Iris pigment epithelial cell (primary cell): ENCODE results near the gene XYLT2.

Experiments used
- DNase-seq: peaks from one replicate; pipeline ENCODE4 v3.0.0-alpha.2; 2011; ENCODE audit warnings: low read depth

XYLT2 gene

DNA sequence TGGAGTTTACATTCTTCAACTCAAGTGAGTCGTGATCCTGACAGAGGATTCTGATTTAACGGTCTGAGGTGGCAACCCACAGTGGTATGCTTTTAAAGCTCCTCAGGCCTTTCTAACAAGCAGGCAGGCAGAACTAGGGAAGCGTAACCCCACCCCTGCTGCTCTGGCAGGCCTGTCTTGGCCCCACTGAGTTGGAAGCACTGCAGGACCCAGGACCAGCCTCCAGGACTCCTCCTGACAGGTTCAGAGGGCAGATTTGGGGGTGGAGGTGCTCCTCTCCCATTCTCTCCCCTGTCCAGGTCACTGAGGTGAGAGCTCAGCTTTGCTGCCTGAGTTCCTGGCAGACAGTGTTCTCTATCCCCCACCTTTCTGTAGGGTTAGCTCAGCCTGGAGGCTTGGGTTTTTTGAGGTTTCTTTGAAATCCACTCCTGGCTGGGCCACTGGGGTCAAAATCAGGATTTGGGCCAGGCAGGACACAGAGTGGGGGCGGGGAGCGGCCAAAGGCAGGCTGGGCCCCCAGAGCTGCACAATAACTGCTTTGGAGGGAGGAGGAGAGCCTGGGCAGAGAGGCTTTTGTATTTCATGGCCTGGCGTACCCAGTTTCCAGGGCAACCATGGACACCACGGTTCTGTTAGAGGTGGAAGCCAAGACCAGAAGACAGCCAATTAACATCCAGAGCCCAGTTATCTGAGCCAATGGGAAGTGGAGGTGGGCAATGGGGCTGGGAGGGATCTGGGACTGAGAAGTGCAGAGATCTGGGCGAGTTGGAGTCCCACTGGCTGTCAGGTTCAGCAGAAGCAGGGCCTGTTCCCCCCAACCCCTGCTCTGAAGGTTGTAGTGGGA, 17.5 kb downstream of the XYLT2 start:
- peak; percentile 74 for DNase-seq

DNA sequence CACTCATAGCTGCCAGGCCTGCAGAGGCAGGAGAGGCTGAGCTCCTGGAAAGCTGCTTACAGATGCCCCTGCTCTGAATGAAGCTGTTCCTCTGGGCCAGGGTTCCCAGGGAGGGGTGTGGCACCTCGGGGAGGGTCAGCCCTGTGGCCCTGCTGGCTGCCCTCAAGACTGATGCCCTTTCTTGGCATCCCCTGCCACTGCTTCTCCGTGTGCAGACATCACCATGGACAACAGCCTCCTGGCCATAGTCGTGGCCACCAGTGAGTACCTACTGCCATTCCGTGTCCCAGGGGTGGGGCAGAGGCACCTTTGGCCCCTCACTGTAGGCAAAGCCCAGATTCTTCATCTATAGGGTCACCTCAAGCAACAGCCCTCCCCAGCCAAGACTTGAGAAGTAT, 18.1 kb downstream of the XYLT2 start:
- no peak for DNase-seq

DNA sequence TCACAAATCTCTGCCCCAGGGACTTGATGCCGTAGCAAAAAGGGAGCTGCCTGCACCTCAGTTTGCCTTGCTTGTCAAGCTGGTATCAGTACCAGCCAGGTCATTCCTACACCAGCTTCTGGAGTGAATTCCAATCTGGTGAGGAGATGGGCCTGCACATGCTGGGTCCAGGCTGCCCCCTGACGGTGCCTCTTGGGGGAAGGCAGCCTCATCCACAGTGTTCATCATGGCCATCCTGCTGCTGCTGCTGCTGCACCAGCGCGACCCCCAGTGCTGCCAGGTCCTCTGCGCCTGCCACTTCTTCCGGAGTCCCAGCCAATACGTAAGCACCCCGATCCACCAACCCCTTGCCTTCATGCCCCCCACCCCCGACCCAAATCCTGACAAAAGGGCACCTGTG, 18.8 kb downstream of the XYLT2 start:
- peak; percentile 31 for DNase-seq

DNA sequence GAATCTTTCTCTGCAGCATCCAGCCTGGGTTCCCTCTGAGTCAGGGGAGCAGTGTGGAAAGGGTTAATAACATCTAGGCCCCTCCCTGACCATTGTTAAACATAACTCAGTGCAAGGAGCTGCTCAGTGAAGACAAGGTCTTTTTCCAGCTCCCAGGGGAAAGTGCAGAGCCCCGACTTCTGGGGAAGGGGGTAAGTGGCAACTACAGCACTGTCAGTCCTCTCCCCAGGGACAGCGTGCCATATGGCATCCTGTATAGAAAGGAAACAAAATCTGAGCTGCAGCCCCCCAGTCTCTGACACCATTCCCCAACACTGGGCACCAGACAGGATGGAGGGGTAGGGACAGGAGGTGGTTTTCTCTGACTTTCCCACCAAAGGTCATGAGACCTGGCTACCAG, 19.2 kb downstream of the XYLT2 start:
- DNase-seq = no peak

DNA sequence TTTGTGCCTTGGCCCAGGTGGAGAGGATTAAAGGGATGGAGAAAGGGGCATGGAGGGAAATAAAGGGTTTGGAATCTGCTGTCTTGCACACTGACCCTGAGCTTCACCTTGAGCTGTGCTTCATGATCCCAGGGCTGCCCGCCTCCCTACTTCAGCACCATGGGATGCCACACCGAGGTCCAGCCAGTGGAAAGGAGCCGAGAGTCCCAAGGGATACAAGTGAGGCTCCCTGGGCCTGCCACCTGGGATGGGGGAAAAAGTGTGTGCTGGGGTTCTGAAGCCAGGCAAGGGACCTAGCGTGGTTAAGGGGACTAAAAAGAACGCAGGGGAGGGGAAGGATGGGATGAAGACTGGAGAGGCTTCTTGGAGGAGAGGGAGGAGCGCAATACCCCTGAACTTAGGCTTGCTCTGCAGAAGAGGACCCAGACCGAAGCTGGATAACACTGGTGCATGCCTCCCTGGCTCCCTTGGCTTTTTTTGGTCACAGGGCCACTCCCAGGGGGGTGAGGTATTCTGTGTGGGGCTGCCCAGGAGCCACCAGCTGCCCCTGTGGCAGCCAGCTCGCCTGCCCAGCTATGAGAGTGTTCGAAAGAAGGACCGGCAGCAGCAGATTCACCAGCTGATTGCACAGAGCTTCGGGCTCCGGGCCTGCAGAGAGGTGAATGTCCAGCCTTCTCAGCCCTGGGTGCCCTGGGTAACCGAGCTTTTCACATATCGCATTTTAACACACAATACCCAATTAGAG, 19.9 kb downstream of the XYLT2 start:
- DNase-seq = no peak

DNA sequence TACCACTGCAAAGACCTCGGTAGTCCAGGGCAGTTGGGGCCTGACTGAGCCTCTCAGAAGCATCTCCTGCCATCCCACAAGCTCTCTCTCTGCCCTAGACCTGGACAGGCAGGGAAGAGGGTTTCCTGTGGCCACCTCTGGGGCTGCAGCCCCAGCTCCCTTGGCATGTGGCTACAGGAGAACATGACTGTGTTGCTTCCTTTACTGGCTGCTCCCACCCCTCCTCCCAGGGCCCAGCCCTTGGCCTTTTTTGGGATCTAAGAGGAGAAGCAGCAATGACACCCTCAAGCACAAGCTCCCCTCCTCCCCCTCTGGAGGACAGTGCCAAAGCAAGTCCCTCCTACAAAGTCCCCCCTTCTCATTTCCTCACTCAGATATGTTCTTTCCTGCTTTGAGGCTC, 21.5 kb downstream of the XYLT2 start:
- no peak for DNase-seq

DNA sequence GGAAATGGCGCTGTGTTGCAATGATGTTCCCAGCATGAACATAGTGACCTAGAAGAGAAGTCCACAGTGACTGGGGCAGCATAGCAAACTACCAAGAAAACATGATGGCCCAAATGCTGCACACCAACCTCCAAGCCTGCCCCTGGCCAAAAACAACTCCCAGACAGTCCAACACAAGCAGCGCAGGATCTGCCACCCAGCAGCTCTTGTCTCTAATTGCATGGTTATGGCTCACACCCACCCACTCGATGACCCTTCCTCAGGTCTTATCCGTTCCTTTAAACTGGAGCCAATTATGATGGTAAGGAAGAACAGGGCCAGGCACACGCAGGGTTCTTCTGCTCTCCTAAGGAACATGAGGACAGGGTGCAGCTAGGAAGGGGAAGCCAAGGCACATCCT, 24.1 kb downstream of the XYLT2 start:
- no peak for DNase-seq

DNA sequence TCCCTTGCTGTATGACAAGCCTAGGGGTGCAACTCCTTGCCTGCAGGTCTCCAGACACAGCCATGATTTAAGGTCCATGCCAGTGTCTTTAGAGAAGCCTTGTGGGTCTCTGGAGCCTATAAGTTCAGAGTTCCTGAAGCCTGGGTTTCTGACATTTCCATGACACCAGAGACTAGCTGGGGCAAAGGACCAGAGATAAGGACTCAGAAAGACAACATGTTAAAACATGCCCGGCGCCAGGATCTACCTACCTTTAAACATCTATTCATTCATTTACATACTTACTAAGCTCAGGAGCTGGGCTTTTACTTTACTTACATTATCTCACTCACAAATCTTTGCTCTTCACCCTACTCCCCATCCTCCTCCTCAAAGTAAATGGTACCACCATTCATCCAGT, 25.6 kb downstream of the XYLT2 start:
- no peak for DNase-seq

DNA sequence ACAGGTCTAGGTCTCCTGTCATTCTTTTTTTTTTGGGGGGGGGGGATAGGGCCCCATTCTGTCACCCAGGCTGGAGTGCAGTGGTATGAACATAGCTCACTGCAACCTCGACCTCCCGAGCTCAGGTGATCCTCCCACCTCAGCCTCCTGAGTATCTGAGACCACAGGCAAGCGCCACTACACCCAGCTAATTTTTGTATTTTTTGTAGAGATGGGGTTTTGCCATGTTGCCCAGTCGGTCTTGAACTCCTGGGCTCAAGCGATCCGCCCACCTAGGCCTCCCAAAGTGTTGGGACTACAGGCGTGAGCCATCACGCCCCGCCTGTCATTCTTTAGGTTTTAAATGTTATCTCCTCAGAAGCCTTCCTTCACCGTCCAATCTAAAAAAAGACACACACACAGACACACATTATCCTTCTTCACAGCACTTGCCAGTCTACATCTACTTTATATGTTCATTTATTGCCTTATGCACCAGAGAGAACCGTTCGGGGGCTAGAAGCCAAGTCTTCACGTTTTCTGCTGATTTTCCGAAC, 26.4 kb downstream of the XYLT2 start:
- DNase-seq = no peak

DNA sequence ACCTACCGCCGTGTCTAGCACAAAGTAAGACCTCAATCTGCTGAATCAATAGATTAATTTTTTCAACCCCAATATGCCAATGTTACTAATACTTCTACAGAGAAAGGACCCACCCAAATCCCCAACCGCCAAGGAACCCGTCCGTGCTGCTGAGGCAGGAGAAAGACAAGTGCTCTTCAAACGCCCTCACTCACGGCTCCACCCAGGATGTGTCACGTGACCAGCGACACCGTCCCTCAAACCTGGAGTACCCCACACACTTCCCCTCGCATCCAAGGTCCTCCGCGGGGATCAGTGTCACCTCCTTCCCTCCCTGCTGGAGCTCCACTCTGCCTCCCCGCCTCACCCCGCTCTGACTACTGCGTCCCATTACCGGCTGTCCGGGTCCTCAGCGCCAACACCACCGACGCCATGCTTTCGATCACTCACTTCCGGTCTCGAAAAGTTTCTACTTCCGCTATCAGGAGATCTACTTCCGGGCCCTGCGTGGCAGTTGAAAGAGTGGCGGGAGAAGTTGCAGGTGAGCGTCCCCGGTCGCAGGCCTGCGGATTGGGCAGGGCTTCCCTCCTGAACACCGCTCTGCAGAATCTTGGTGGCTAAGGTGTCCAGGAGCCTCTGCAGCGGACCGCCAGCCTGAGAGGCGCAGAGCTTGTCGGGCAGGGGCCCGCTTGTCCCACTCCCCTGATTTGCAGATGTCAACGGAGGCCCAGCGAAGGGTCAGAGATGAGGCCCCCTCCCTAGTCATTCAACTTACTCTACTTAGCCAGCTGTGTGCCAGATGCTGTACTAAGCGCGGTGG, 27.0 kb downstream of the XYLT2 start, which contains the start of the genes EME1 and MRPL27:
EME1 (plus strand) TSS at position 472 of the 799 bp plus-strand sequence. CDS start 1,980 bp downstream, outside the sequence.
MRPL27 (minus strand) TSS at position 427 of the 799 bp plus-strand sequence; CDS start at position 413, 14 bp downstream.
- peak; percentile 80 for DNase-seq

DNA sequence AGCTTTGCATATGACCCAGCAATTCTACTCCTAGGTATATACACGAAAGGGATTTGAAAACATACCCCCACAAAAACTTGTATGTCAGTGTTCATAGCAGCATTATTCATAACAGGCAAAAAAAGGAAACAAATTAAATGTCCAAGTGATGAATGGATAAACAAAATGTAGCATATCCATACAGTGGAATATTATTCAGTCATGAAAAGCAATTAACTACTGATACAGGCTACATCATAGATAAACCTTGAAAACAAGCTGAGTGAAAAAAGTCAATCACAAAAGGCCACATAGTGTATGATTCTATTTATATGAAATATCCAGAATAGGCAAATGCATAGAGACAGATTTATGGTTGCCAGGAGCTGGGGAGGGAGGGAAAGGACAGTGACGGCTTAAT, 27.8 kb downstream of the XYLT2 start:
- DNase-seq = no peak

DNA sequence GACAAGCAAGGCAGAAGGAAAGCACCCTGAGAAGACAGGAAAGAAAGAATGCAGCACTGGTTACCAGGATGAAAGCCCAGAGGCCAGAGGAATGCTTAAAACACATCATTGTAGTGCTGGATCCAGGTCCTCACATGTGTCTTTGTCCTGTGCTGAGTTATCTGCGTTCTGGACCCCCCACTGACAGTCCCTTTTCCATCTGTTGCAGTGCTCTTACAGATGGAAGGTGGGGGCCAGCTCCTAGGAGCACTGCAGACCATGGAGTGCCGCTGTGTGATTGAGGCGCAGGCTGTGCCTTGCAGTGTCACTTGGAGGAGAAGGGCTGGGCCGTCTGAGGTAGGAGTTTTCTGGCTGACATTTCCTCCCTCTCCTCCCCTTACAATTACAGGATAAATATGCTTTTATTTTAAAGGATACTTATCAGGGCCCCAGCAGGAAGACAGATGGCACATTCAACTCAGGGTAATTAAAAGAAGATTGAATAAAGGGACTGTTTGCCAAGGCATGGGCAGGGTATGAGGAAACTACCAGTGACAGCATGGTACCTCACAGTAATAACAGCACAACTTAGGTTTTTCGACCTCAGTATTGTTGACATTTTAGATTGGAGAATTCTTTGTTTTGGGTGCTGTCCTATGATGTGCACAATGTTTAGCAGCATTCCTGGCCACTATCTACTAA, 30.1 kb downstream of the XYLT2 start:
- DNase-seq = no peak

DNA sequence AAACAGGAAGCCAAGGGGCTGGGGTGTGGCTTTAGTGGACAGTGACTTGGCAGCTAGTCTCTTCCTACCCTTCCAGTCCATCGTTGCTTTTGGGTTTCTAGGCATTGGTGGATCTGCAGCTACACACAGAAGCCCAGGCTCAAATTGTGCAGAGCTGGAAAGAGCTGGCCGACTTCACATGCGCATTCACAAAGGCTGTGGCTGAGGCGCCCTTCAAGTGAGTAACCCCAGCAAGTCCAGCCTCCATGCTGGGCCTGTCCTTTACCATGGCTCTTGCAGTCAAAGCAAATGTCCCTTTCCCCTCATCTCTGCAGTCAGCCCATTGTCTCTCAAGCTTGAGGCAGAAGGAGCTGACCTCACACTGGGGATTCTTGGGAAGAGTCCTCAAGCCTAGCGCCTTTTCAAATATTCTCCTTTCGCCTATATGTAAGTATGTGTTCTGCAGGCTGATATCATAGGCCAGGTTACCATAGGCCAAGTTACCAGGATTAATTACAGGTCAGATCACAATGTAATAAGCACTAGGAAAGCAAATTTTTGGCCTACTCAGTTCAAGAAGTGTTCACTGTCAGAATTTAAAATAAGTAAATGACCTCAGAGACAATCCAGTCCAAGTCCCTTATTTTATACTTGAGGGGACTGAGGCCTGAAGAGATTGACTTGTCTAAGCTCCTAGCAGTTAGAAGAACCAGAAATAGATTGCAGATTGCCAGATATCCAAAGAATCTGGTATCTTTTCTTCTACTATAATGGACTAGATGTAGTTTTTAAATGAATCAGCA, 33.6 kb downstream of the XYLT2 start:
- no peak for DNase-seq

DNA sequence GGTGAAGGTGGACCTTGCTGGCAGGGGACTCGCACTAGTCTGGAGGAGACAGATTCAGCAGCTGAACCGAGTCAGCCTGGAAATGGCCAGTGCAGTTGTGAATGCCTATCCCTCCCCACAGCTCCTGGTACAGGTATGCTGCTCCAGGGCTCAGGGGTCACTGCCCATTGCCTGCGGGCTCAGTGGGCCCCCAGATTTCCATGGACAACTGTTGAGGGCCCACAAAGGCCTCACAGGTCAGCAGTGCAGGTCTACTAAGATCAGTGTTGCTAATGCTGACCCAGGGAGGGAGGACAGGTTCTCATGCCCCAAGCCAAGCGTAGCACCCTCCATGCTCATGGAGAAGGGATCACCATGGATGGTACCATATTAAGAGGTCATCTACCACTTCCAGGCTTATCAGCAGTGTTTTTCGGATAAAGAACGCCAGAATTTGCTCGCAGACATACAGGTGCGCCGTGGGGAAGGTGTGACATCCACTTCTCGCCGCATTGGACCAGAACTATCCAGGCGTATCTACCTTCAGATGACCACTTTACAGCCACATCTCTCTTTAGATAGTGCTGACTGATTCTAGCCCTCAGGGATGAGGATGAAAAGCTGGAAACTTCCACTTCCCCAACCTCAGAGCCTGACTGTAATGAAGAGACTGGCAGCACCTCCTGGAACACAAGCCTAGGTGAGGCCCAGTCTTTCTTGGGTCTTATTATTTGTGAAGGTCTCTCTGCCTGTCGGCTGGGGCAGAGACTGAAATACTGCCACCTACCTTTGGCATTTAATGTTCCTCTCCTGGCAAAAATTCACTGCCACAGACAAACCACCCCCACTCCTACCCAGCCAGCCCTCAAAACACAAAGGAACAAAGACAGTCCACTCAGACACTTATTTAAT, 34.7 kb downstream of the XYLT2 start:
- DNase-seq = no peak

DNA sequence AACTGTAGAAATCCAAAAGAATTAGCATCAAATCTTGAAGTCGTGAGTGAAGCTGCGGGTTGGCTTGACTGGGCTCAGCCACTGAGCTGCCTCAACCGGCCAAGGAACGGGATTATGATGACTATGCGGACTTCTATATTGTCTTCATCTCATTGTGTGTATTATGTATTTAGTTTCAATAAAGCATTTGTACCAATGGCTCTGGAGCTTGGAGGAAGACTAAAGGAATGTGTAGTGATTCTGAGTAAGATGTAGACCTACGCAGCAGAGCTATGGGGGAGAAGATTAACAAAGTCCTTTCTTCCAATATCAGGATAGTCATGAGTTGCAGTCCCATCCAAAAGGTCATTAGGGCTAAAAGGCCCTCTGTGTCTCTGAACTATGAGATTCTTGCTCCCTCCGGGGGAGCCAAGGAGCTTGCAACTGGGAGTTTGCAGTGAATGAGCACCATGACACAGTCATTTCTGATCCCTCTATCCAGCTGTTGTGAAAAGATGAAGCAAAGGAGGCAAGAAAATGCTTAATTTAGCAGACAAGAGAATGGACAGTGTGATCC, 35.4 kb downstream of the XYLT2 start:
- no peak for DNase-seq

DNA sequence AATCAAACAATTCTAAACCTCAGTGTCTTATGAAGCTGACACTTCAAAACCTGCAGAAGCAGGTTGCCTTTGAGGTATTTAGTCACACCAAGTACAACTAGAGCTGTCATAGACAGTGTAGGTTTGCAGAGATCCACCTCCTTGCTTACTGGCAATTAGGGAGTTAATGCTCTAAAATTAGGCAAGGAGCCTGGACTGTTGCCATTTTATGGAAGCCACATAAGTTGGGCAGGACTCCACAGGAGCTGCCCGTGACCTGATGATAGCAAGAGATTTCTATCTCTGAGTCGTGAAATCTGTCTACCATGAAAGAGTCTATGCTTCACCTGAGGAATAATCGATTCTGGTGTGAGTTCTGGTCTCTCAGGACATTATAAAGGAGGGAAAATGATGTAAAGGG, 36.0 kb downstream of the XYLT2 start:
- DNase-seq = no peak

DNA sequence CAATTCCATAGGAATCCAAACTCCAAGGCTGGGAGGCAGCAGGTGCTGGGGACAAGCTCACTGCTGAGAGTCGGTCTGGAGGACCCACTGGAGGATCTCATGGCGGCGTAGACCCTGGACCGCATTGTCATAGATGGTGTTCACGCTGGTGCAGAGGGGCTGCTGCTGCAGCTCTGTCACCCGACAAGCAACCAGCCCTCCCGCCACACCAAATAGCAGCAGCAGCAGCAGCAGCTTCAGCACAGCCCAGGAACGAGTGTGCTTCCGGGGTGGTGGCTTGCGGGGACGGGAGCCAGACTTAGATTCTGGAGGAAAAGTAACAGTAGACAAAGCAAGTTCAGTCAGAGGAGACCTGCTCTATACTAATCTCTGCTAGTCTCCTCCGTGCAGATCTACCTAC, 37.0 kb downstream of the XYLT2 start:
- no peak for DNase-seq

DNA sequence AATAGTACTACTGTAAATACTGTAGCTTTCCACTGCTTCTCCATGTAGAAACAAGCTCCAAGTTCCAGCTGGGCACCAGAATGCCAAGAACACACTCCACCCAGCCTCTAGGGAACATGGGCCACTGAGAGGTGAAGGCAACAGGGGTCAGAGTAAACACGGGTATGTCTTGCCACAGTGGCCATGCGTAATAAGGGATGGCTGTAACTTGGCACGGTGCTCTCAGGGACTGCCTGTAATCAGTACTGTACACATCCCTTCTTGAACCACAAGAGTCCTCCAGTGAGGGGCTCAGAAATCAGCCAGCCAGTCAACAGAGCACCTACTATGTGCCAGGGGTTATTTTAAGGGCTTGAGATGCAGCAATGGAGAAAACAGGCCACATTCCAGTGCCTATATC, 40.6 kb downstream of the XYLT2 start:
- no peak for DNase-seq

DNA sequence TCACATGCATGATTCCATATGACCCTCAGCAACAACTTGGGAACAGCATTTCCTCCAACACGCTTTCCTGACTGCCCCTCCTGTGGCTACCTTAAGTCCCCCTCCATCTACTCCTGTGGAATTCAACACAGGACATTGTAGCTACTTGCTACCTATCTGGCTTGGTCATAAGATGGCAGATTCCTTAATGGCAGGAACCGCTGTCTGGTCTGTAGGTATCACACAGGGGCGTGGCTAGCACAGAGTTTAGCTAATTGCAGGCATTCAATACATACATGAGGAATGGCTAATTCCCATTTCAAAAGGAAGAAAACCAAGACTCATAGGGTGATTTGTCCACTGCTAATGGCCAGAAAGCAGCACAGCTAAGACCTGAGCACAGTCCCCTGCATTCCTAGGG, 42.8 kb downstream of the XYLT2 start:
- DNase-seq = no peak
